CD4-positive, alpha-beta memory T cell (primary cell): Measurements from ENCODE around the gene ISL2. TPM values are rescaled to one million over a fixed set of nuclear protein-coding genes. Genes with fewer than 3 reads are reported as not detected.

Source experiments
- CTCF ChIA-PET: fragments of 350-600 bp; sonication (Branson Sonifier 250); formaldehyde crosslinking; loops from one replicate; lab custom pipeline; 2021; ENCODE audit warnings: inconsistent platforms; ENCODE audit not compliant: partially characterized antibody; lab: Charles Lee
- POLR2A ChIA-PET: fragments of 350-600 bp; sonication (Branson Sonifier 250); formaldehyde crosslinking; loops from one replicate; lab custom pipeline; 2021; ENCODE audit not compliant: partially characterized antibody; lab: Charles Lee
- DNase-seq, 5 donors: peaks; one replicate each; pipeline versions ENCODE4 v3.0.0 to v3.0.0-alpha.2; 2020 to 2022; ENCODE audit warnings: mixed read lengths in 1 of 5
- H3K27ac ChIP-seq: one replicate; pipeline ENCODE4 v1.7.0; 2013; ENCODE audit warnings: low read depth, low read length
- H3K27me3 ChIP-seq: 2 replicates; pipeline ENCODE4 v1.7.0; 2013; ENCODE audit warnings: mild to moderate bottlenecking, low read length, moderate library complexity; ENCODE audit not compliant: insufficient read depth
- H3K36me3 ChIP-seq: 2 replicates; pipeline ENCODE4 v1.7.0; 2013; ENCODE audit warnings: mild to moderate bottlenecking, low read length, moderate library complexity; ENCODE audit not compliant: insufficient read depth
- H3K4me1 ChIP-seq: 2 replicates; pipeline ENCODE4 v1.7.0; 2013; ENCODE audit warnings: mild to moderate bottlenecking, low read length, moderate library complexity; ENCODE audit not compliant: insufficient read depth
- H3K4me3 ChIP-seq, 2 donors: one replicate each; pipeline ENCODE4 v1.7.0; 2013; ENCODE audit warnings: low read length in 2 of 2, mild to moderate bottlenecking in 1 of 2
- H3K9me3 ChIP-seq, 2 donors: one replicate each; pipeline ENCODE4 v1.7.0; 2013; ENCODE audit warnings: low read length in 2 of 2, control low read depth in 1 of 2; ENCODE audit not compliant: control insufficient read depth in 1 of 2
- H3K27ac Mint-ChIP-seq, 7 donors: one replicate each; pipeline ENCODE4 v1.8.0; 2020 to 2021; ENCODE audit warnings: mixed read lengths in 7 of 7, mild to moderate bottlenecking in 6 of 7, inconsistent platforms in 3 of 7, moderate library complexity in 3 of 7
- H3K27me3 Mint-ChIP-seq, 2 donors: one replicate each; pipeline ENCODE4 v1.8.0; 2020 to 2021; ENCODE audit warnings: mixed read lengths in 2 of 2
- H3K36me3 Mint-ChIP-seq, 2 donors: one replicate each; pipeline ENCODE4 v1.8.0; 2020 to 2021; ENCODE audit warnings: mixed read lengths in 2 of 2, inconsistent platforms in 1 of 2, mild to moderate bottlenecking in 1 of 2
- H3K4me1 Mint-ChIP-seq, 4 donors: one replicate each; pipeline ENCODE4 v1.8.0; 2020 to 2021; ENCODE audit warnings: mixed read lengths in 4 of 4, mild to moderate bottlenecking in 1 of 4
- H3K4me3 Mint-ChIP-seq, 8 donors: one replicate each; pipeline ENCODE4 v1.8.0; 2020 to 2021; ENCODE audit warnings: mixed read lengths in 8 of 8, mild to moderate bottlenecking in 7 of 8, moderate library complexity in 6 of 8, inconsistent platforms in 3 of 8
- H3K9me3 Mint-ChIP-seq, 8 donors: one replicate each; pipeline ENCODE4 v1.8.0; 2020 to 2021; ENCODE audit warnings: mixed read lengths in 8 of 8, mild to moderate bottlenecking in 5 of 8, inconsistent platforms in 3 of 8, moderate library complexity in 1 of 8
- intact Hi-C: fragments of 100-400 bp; cut with micrococcal nuclease; formaldehyde crosslinking; loops from one replicate; pipeline ENCODE4 v1.15.1; 2023
- polyA plus RNA-seq, 2 donors: library from polyadenylated mRNA; unstranded; fragments of 300-500 nt; fragmentation: Illumina TruSeq; gene quantifications; one replicate each; pipeline ENCODE4 v1.2.3, GENCODE V29; 2021
- total RNA-seq, 2 experiments: library from RNA; stranded (reverse); gene quantifications; one replicate each; pipeline ENCODE4 v1.2.3, GENCODE V29; 2021

The ISL2 gene
- total and polyA plus RNA-seq, 4 experiments from 2014 or later: not detected

GRCh38 chr15:76338486-76339304, 2.1 kb downstream of the ISL2 start:
- ChIA-PET POLR2A (interaction anchor here (1.0 kb wide), 1 partner anchor 27 kb away, joined by 3 read pairs; the partner anchor contains the start of gene ETFA), CTCF (no interaction called here)
- Mint-ChIP-seq H3K4me3 (peak overlapping the region; percentile 13 to 90 (median 64)), H3K4me1 (peaks cover 44 to 73% (median 56%) of the 10 kb centered on the region in 4 donors), H3K27ac (peak overlapping the region in 2 of 7 donors; percentile 54 to 88), H3K9me3 (peaks cover 0 to 20% (median 2%) of the 10 kb centered on the region in 8 donors), H3K27me3 (peaks cover 68 to 69% of the 10 kb centered on the region in 2 donors), H3K36me3 (peaks cover 0 to 2% of the 10 kb centered on the region in 2 donors)
- DNase-seq: no peak
- Histone ChIP-seq H3K9me3 (no peaks in the 10 kb centered on the region), H3K4me1 (peaks cover 83% of the 10 kb centered on the region), H3K36me3 (no peaks in the 10 kb centered on the region), H3K27ac (no peak overlapping the region), H3K27me3 (peaks cover 64% of the 10 kb centered on the region), H3K4me3 (peak overlapping the region in 1 of 2 donors; percentile 24)
- intact Hi-C loops: no loop called here

GRCh38 chr15:76339305-76340197, 3.0 kb downstream of the ISL2 start:
- Mint-ChIP-seq H3K36me3 (peaks cover 0 to 2% of the 10 kb centered on the region in 2 donors), H3K27ac (peak overlapping the region in 3 of 7 donors; percentile 29 to 80 (median 70)), H3K4me3 (peak overlapping the region; percentile 76 to 94 (median 84)), H3K4me1 (peaks cover 44 to 76% (median 56%) of the 10 kb centered on the region in 4 donors), H3K9me3 (peaks cover 0 to 23% (median 2%) of the 10 kb centered on the region in 8 donors), H3K27me3 (peaks cover 68 to 70% of the 10 kb centered on the region in 2 donors)
- no peaks in the 10 kb centered on the region for H3K36me3 ChIP-seq
- ChIA-PET CTCF (interaction anchor here (0.6 kb wide), 1 partner anchor 25 kb away, joined by 3 read pairs; no protein-coding TSS in a partner anchor), POLR2A (no interaction called here)
- peak in 2 of 5 donors; percentile 27 to 41 for DNase-seq
- H3K4me1 ChIP-seq: peaks cover 83% of the 10 kb centered on the region
- peak overlapping the region in 1 of 2 donors; percentile 56 for H3K4me3 ChIP-seq
- H3K27me3 ChIP-seq: peaks cover 67% of the 10 kb centered on the region
- no peak overlapping the region for H3K27ac ChIP-seq
- H3K9me3 ChIP-seq: no peaks in the 10 kb centered on the region
- intact Hi-C loops: no loop called here

- CTCF ChIA-PET: interaction anchor here (0.6 kb wide), 1 partner anchor 25 kb away, joined by 3 read pairs; no protein-coding TSS in a partner anchor
- peak overlapping the region in 3 of 7 donors; percentile 37 to 80 (median 70) for H3K27ac Mint-ChIP-seq
- peaks cover 70% of the 10 kb centered on the region for H3K27me3 ChIP-seq
These were observed 3.7 kb downstream of the ISL2 start for GRCh38 chr15:76340198-76340802.

GRCh38 chr15:76340803-76341365, 4.3 kb downstream of the ISL2 start:
- H3K36me3 ChIP-seq: no peaks in the 10 kb centered on the region
- H3K27ac Mint-ChIP-seq: peak overlapping the region in 1 of 7 donors; percentile 70
- H3K4me3 Mint-ChIP-seq: peak overlapping the region; percentile 76 to 94 (median 84)
- CTCF ChIA-PET: no interaction called here
- no peaks in the 10 kb centered on the region for H3K9me3 ChIP-seq
- H3K27ac ChIP-seq: no peak overlapping the region
- H3K4me3 ChIP-seq: peak overlapping the region in 1 of 2 donors; percentile 56
- peak in 4 of 5 donors; percentile 41 to 58 (median 48) for DNase-seq
- POLR2A ChIA-PET: no interaction called here
- H3K9me3 Mint-ChIP-seq: peaks cover 0 to 23% (median 5%) of the 10 kb centered on the region in 8 donors
- peaks cover 42 to 77% (median 53%) of the 10 kb centered on the region in 4 donors for H3K4me1 Mint-ChIP-seq
- H3K4me1 ChIP-seq: peaks cover 80% of the 10 kb centered on the region
- intact Hi-C loops: no loop called here
- peaks cover 67 to 68% of the 10 kb centered on the region in 2 donors for H3K27me3 Mint-ChIP-seq
- peaks cover 70% of the 10 kb centered on the region for H3K27me3 ChIP-seq
- peaks cover 2 to 5% of the 10 kb centered on the region in 2 donors for H3K36me3 Mint-ChIP-seq

More at GRCh38 chr15:76340198-76340802, 3.7 kb downstream of the ISL2 start:
- H3K4me3 Mint-ChIP-seq: peak overlapping the region; percentile 76 to 94 (median 84)
- DNase-seq: peak in 2 of 5 donors; percentile 34 to 38
- H3K27me3 Mint-ChIP-seq: peaks cover 69% of the 10 kb centered on the region in 2 donors
- H3K9me3 Mint-ChIP-seq: peaks cover 0 to 20% (median 4%) of the 10 kb centered on the region in 8 donors
- POLR2A ChIA-PET: no interaction called here
- H3K27ac ChIP-seq: no peak overlapping the region
- intact Hi-C loops: no loop called here
- H3K36me3 ChIP-seq: no peaks in the 10 kb centered on the region
- H3K9me3 ChIP-seq: no peaks in the 10 kb centered on the region
- H3K4me3 ChIP-seq: peak overlapping the region; percentile 11 to 56
- H3K36me3 Mint-ChIP-seq: peaks cover 1 to 2% of the 10 kb centered on the region in 2 donors
- peaks cover 43 to 77% (median 55%) of the 10 kb centered on the region in 4 donors for H3K4me1 Mint-ChIP-seq
- H3K4me1 ChIP-seq: peaks cover 81% of the 10 kb centered on the region

- Mint-ChIP-seq H3K4me3 (peak overlapping the region; percentile 52 to 94 (median 82)), H3K27ac (peak overlapping the region in 2 of 7 donors; percentile 15 to 75), H3K4me1 (peaks cover 39 to 70% (median 50%) of the 10 kb centered on the region in 4 donors), H3K36me3 (peaks cover 2 to 5% of the 10 kb centered on the region in 2 donors), H3K9me3 (peaks cover 0 to 23% (median 5%) of the 10 kb centered on the region in 8 donors), H3K27me3 (peaks cover 66 to 67% of the 10 kb centered on the region in 2 donors)
- Histone ChIP-seq H3K4me1 (peaks cover 80% of the 10 kb centered on the region), H3K36me3 (no peaks in the 10 kb centered on the region), H3K4me3 (peak overlapping the region in 1 of 2 donors; percentile 56), H3K27ac (no peak overlapping the region), H3K27me3 (peaks cover 70% of the 10 kb centered on the region), H3K9me3 (no peaks in the 10 kb centered on the region)
- intact Hi-C loops: no loop called here
- DNase-seq: peak in 1 of 5 donors; percentile 28
- CTCF ChIA-PET: interaction anchor here (1.1 kb wide), 1 partner anchor 56 kb away, joined by 3 read pairs; no protein-coding TSS in a partner anchor
- POLR2A ChIA-PET: no interaction called here
These were observed 4.9 kb downstream of the ISL2 start for GRCh38 chr15:76341366-76342057.

DNA sequence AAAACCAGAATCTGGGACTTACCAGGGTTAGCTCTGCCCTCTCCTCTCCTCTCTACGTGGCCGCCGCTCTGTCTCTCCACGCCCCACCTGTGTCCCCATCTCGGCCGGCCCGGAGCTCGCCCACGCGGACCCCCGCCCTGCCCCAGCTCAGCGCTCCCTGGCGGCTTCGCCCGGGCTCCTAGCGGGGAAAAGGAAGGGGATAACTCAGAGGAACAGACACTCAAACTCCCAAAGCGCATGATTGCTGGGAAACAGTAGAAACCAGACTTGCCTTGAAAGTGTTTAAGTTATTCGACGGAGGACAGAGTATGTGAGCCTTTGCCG, 5.4 kb downstream of the ISL2 start:
- H3K4me1 ChIP-seq: peaks cover 80% of the 10 kb centered on the region
- DNase-seq: peak in 1 of 5 donors; percentile 25
- no peak overlapping the region for H3K27ac ChIP-seq
- CTCF ChIA-PET: interaction anchor here (1.1 kb wide), 1 partner anchor 56 kb away, joined by 3 read pairs; no protein-coding TSS in a partner anchor
- H3K9me3 Mint-ChIP-seq: peaks cover 0 to 19% (median 3%) of the 10 kb centered on the region in 8 donors
- peaks cover 36 to 65% (median 46%) of the 10 kb centered on the region in 4 donors for H3K4me1 Mint-ChIP-seq
- H3K27me3 ChIP-seq: peaks cover 72% of the 10 kb centered on the region
- POLR2A ChIA-PET: no interaction called here
- H3K4me3 Mint-ChIP-seq: peak overlapping the region in 7 of 8 donors; percentile 70 to 94 (median 79)
- H3K27ac Mint-ChIP-seq: peak overlapping the region in 2 of 7 donors; percentile 15 to 75
- intact Hi-C loops: no loop called here
- no peaks in the 10 kb centered on the region for H3K9me3 ChIP-seq
- no peak overlapping the region for H3K4me3 ChIP-seq
- no peaks in the 10 kb centered on the region for H3K36me3 ChIP-seq
- peaks cover 2 to 5% of the 10 kb centered on the region in 2 donors for H3K36me3 Mint-ChIP-seq
- H3K27me3 Mint-ChIP-seq: peaks cover 61 to 63% of the 10 kb centered on the region in 2 donors
